ENCODE results near the gene WIPF2.

- TF ChIP-seq, protein P1, sequence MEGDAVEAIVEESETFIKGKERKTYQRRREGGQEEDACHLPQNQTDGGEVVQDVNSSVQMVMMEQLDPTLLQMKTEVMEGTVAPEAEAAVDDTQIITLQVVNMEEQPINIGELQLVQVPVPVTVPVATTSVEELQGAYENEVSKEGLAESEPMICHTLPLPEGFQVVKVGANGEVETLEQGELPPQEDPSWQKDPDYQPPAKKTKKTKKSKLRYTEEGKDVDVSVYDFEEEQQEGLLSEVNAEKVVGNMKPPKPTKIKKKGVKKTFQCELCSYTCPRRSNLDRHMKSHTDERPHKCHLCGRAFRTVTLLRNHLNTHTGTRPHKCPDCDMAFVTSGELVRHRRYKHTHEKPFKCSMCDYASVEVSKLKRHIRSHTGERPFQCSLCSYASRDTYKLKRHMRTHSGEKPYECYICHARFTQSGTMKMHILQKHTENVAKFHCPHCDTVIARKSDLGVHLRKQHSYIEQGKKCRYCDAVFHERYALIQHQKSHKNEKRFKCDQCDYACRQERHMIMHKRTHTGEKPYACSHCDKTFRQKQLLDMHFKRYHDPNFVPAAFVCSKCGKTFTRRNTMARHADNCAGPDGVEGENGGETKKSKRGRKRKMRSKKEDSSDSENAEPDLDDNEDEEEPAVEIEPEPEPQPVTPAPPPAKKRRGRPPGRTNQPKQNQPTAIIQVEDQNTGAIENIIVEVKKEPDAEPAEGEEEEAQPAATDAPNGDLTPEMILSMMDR (IDR thresholded peaks at IDR 0.05), result no peak
- no peak for TF ChIP-seq EZH2 (IDR thresholded peaks at IDR 0.05; ENCODE audit: borderline replicate concordance, insufficient read depth, low read depth, low read length, poor library complexity, severe bottlenecking)
Observed at GRCh38 chr17:40278414-40278813, 59.3 kb downstream of the WIPF2 start.
